Right lobe of liver (tissue), 4 donors: ENCODE results near the gene DNMBP.

Experiments used
- POLR2A ChIP-seq: fragments of 450-650 bp; IDR thresholded peaks from one replicate; pipeline ENCODE4 v1.6.1; 2017; ENCODE audit warnings: antibody characterized with exemption, mild to moderate bottlenecking
- TF ChIP-seq, protein P1 (sequence below), 4 donors: fragments of 200-600 bp in 3 of 4; fragments of 450-650 bp in 1 of 4; IDR thresholded peaks; one replicate each; pipeline versions ENCODE4 v1.5.1 to v1.8.0; 2016 to 2022; ENCODE audit warnings: antibody characterized with exemption in 4 of 4, mild to moderate bottlenecking in 2 of 4
- donor health status: DM: no; HTN: no; CAD: no.
- donor health status: DM: no; HTN: no; CAD: no.
- donor health status: DM: no; HTN: yes; CAD: no.

DNA sequence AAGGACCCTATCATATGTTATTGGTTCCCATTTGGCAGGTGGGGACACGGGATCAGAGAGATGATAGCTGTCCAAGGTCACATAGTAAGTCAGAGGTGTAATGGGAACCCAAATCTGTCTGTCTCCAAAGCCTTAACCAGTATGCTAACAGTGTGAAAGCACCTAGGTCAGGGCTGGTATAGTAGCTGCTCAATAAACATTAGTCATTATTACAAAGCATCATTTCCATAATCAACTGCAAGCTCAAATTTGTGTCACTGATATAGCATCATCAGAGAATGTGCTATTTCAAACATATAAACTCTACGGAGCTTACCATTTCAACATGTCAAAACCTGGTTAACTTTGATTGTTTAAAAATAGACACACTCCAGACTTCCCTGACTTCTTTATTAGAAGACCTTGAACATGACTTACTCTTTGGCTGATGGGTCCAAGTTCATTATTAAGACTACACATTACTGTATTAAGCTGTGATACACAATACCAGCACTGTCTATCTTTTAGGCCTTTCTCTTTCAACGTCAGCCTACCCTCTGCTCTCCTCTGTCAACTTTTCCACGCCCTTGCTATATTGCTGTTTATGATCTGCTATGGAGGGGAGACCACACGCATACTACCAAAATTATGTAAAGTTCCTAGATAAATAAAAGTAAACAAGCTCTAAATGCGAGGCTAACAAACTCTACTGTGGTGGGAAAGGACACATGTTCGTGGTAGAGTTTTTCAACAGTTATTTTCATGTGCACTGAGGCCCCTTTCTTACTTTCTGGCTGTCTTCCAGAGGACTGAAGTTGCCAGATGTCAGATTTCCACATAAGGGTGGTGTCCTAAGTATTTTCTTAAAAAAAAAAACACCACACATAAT is 33.6 kb downstream of the DNMBP start:
- TF ChIP-seq, protein P1, sequence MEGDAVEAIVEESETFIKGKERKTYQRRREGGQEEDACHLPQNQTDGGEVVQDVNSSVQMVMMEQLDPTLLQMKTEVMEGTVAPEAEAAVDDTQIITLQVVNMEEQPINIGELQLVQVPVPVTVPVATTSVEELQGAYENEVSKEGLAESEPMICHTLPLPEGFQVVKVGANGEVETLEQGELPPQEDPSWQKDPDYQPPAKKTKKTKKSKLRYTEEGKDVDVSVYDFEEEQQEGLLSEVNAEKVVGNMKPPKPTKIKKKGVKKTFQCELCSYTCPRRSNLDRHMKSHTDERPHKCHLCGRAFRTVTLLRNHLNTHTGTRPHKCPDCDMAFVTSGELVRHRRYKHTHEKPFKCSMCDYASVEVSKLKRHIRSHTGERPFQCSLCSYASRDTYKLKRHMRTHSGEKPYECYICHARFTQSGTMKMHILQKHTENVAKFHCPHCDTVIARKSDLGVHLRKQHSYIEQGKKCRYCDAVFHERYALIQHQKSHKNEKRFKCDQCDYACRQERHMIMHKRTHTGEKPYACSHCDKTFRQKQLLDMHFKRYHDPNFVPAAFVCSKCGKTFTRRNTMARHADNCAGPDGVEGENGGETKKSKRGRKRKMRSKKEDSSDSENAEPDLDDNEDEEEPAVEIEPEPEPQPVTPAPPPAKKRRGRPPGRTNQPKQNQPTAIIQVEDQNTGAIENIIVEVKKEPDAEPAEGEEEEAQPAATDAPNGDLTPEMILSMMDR (IDR thresholded peaks at IDR 0.05) = no peak
- no peak for TF ChIP-seq POLR2A
